HL-60 (cell line): ENCODE data around the gene TMCO6.
A peak's percentile ranks its signal among the peaks of the same experiment; 100 is the strongest.
"Not testable (repeated sequence)": the region's sequence is repeated elsewhere in the genome, so short reads cannot be mapped to it uniquely, and the experiment has no call there.

Source experiments
- DNase-seq, 2 experiments: peaks; one replicate each; pipeline ENCODE4 v3.0.0-alpha.2; 2010 to 2020; ENCODE audit warnings: low read depth in 1 of 2, low spot score in 1 of 2
- H3K27ac ChIP-seq: fragments of 250-450 bp; sonication (Bioruptor Pico); replicated peaks from 2 replicates; pipeline ENCODE4 v1.5.1; 2020; ENCODE audit warnings: mild to moderate bottlenecking, moderate library complexity
- H3K27me3 ChIP-seq: fragments of 250-450 bp; sonication (Bioruptor Pico); 2 replicates; pipeline ENCODE4 v1.5.1; 2021; ENCODE audit warnings: mild to moderate bottlenecking, moderate library complexity; ENCODE audit not compliant: insufficient read depth, poor library complexity, severe bottlenecking
- H3K4me3 ChIP-seq: replicated peaks from 2 replicates; pipeline ENCODE4 v1.5.1; 2011; ENCODE audit warnings: mild to moderate bottlenecking, control low read depth, low read length; ENCODE audit not compliant: insufficient read depth
- CTCF ChIP-seq: IDR thresholded peaks from one replicate; pipeline ENCODE4 v1.5.1; 2011; ENCODE audit warnings: low read length, control low read depth, inconsistent platforms; ENCODE audit not compliant: insufficient read depth
- GABPA ChIP-seq: IDR thresholded peaks from 2 replicates; pipeline ENCODE4 v1.6.1; 2012; ENCODE audit warnings: low read depth
- POLR2AphosphoS5 ChIP-seq: IDR thresholded peaks from 2 replicates; pipeline ENCODE4 v1.6.1; 2012; ENCODE audit warnings: low read depth
- REST ChIP-seq: IDR thresholded peaks from 2 replicates; pipeline ENCODE4 v1.6.1; 2012; ENCODE audit warnings: low read depth; ENCODE audit not compliant: insufficient replicate concordance
- SPI1 ChIP-seq: IDR thresholded peaks from 2 replicates; pipeline ENCODE4 v1.6.1; 2012; ENCODE audit warnings: low read depth, mild to moderate bottlenecking, borderline replicate concordance

The TMCO6 gene

GRCh38 chr5:140598836-140599235 lies 40.4 kb upstream of the TMCO6 start:
- TF ChIP-seq CTCF = no peak
- TF ChIP-seq POLR2AphosphoS5 = no peak
- no peak for TF ChIP-seq SPI1
- TF ChIP-seq GABPA = no peak
- no peak for TF ChIP-seq REST
- H3K27ac ChIP-seq = no peak overlapping the region
- no peak for DNase-seq

DNA sequence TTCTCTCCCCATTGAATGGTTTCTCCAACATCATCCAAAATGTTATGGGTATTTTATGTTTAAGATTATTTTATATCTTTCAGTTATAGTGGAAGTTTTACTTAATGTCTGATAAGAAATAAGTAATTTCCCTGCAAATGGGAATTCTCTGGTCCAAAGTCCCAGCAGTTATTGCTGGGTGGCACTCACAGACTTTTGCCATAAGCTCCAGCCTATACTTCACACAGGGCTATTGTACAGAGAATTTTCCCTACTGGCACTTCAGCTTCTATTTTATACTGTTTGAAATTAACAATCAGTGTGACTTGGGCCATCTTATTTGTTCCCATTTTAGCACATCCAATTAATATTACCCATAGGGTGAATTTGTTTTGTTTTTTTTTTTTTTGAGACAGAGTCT lies 39.2 kb upstream of the TMCO6 start:
- no peak for DNase-seq
- TF ChIP-seq GABPA = no peak
- no peaks in the 10 kb centered on the region for H3K27me3 ChIP-seq
- no peak overlapping the region for H3K27ac ChIP-seq
- no peak overlapping the region for H3K4me3 ChIP-seq

More at GRCh38 chr5:140598836-140599235, 40.4 kb upstream of the TMCO6 start:
- Histone ChIP-seq H3K4me3 (no peak overlapping the region), H3K27me3 (no peaks in the 10 kb centered on the region)

- Histone ChIP-seq H3K27me3 (no peaks in the 10 kb centered on the region), H3K4me3 (no peak overlapping the region), H3K27ac (peak overlapping the region; percentile 60)
- peak in 1 of 2 experiments; percentile 64 for DNase-seq
- TF ChIP-seq CTCF (no peak), REST (no peak), POLR2AphosphoS5 (no peak), SPI1 (no peak), GABPA (no peak)
Measured at GRCh38 chr5:140602147-140602546, 37.1 kb upstream of the TMCO6 start.

- not testable (repeated sequence) for DNase-seq, H3K27me3 ChIP-seq, H3K4me3 ChIP-seq
- peak overlapping the region; percentile 46 for H3K27ac ChIP-seq
Measured at GRCh38 chr5:140603446-140603698, 35.9 kb upstream of the TMCO6 start.

DNA sequence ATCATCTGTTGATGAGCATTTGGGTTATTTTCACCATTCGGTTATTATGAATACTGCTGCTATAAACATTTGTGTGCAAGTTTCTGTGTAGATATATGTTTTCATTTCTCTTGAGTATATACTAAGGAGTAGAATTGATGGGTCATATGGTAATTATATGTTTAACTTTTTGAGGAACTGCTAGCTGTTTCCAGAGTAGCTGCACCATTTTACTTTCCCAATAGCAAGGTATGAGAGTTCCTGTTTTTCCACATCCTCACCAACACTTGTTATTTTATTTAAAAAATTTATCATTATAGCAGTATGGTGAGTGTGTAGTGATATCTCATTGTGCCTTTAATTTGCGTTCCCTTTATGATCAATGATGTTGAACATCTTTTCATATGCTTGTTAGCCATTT lies 35.5 kb upstream of the TMCO6 start:
- Histone ChIP-seq H3K4me3 (no peak overlapping the region), H3K27me3 (no peaks in the 10 kb centered on the region), H3K27ac (peak overlapping the region; percentile 46)
- TF ChIP-seq POLR2AphosphoS5 = no peak
- peak; percentile 95 for TF ChIP-seq SPI1
- DNase-seq = peak in 1 of 2 experiments; percentile 15
